Astrocyte of the hippocampus (primary cell): Measurements from ENCODE around the gene PPM1H.

Experiments
- DNase-seq: peaks from one replicate; pipeline ENCODE4 v3.0.0; 2011; ENCODE audit warnings: low read depth, low spot score

The PPM1H gene

DNA sequence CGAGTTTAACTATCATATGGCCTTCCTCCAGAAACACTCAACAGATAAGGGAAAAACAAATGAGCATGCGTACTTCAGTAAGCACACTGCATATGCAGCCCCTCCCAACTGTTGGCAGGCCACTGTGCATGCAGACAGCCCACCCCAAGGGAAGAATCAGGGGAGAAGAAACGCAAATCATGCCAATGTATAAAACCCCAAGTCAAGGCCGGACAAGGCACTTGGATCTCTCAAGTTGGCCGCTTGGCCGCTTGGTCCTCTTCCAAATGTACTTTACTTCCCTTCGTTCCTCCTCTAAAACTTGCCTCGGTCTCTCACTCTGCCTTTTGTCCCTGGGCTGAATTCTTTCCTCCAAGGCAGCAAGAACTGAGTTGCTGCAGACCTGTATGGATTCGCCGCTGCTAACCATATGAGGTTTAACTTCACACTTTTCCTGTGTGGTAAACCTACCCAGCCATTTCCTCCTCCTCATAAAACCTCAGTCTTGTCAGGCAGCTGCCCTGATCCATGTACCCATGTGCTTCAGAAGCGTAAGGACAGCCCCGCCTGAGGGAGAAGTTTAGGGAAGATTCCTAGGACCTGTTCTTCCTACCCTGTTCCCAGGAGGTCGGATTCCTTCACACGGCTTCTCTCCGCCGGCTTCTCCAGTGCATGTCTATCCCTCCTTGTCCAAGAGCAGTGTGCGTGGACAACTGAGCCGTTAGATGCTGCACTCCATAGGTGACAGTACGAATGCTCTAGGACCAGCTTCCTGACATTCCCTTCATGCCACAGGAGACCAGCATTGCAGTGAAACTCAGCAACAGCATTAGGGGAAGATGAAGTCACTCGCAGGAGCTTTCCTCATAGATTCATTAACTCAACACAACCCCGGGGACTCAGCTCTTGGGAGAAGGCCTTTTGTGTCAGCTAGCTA, 280.4 kb downstream of the PPM1H start:
- DNase-seq = no peak

DNA sequence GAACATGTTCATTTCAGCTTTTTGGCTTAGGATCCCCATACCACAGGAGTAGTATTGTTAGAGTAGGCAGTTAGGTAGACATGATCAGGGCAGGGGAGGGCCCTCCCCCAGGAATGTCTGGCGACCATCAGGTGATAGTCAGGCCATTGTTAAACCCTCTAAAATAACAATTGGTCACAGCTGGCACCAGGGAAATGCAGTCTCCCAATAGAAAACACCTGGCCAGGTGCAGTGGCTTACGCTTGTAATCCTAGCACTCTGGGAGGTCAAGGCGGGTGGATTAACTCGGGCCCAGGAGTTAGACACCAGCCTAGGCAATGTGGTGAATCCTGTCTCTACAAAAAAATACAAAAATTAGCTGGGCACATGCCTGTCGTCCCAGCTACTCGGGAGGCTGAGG, 281.2 kb downstream of the PPM1H start:
- no peak for DNase-seq

DNA sequence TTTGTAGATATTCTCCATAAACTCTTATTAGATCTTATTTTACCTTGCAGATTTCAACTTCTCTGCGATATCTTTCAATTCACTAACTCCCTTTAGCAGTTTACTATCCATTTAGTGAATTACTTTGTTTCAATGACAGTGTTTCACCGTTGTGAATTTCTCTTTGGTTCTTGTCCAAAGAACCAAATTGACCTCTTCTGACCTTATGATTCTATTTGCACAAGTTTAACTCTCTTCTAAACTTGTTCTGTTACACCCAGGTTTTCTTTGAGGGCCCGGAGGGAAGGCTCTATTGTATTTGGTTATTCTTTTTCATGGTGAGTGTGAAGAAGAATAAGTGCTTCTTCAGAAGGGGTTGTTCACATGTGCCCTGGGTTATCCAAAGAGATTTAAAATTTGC, 281.6 kb downstream of the PPM1H start:
- no peak for DNase-seq

- DNase-seq = no peak
Observed at GRCh38 chr12:62651138-62651537, 283.8 kb downstream of the PPM1H start.

GRCh38 chr12:62649412-62650138, 285.4 kb downstream of the PPM1H start:
- DNase-seq = no peak

GRCh38 chr12:62647586-62647985, 287.4 kb downstream of the PPM1H start:
- DNase-seq = no peak

- DNase-seq = no peak
Observed at GRCh38 chr12:62646566-62646965, 288.4 kb downstream of the PPM1H start.

DNA sequence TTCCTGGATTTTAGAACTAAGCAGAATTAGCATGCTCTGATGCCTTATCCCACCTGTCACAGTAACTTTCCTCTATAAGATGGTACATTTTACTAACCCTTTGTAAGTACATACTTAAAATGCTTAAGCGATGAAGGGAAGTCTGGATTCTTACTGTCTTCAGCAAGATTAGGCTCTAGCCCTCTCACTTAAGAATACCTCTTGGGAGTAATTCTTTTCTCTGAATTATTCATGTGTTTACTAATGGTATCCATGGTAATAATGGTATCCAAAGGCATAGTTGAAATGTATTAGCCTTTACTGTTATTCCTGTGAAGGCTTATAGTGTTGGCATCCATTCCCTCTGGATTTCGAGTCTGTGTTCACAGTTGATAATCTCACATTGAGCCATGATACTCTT, 291.5 kb downstream of the PPM1H start:
- no peak for DNase-seq

GRCh38 chr12:62642486-62642885, 292.5 kb downstream of the PPM1H start:
- no peak for DNase-seq

DNA sequence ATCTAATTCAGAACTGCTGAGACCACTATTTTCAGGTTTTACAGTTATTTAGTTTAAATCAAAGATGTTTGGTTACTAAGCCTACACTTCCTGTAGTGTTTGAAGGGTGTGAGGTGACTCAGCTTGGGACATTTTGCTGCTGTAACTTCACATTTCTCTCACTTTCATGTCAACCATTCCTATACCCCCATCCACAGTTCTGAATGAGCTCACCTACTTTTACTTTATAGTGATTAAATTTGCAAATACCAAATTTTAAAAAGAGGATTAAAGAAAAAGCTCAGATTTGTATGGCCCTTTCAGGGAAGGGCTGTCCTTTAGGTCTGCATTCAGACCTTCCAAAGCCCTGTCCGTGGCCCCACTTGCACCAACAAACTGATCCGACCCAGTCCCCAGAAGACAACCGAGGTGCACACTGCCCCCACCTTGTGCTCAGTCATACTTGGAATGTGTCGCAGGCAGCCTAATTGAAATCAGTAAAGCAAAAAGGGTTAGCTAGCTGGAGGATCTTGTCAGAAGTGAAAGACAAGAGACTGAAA, 294.0 kb downstream of the PPM1H start:
- peak; percentile 48 for DNase-seq

GRCh38 chr12:62637679-62638078, 297.3 kb downstream of the PPM1H start:
- no peak for DNase-seq

DNA sequence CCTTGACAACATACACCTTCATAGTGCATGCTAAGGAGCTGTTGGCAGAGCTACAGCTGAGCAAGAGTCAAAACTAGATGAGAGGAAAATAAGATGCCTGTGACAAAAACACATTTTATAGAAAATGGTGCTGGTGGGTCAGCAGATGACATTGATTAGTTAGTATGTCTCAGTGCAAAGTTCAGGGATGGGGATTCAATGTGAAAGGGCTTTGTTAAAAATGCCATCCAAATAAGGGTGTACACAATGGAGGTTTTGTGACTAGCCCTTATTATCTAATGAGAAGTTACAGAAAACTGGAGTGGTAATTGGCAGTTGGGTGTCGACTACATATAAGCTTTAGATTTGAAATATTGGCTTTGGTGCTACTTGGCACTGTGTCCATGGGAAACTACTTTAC, 299.3 kb downstream of the PPM1H start:
- DNase-seq = no peak

- peak; percentile 73 for DNase-seq
Observed at GRCh38 chr12:62632411-62632918, 302.5 kb downstream of the PPM1H start.

DNA sequence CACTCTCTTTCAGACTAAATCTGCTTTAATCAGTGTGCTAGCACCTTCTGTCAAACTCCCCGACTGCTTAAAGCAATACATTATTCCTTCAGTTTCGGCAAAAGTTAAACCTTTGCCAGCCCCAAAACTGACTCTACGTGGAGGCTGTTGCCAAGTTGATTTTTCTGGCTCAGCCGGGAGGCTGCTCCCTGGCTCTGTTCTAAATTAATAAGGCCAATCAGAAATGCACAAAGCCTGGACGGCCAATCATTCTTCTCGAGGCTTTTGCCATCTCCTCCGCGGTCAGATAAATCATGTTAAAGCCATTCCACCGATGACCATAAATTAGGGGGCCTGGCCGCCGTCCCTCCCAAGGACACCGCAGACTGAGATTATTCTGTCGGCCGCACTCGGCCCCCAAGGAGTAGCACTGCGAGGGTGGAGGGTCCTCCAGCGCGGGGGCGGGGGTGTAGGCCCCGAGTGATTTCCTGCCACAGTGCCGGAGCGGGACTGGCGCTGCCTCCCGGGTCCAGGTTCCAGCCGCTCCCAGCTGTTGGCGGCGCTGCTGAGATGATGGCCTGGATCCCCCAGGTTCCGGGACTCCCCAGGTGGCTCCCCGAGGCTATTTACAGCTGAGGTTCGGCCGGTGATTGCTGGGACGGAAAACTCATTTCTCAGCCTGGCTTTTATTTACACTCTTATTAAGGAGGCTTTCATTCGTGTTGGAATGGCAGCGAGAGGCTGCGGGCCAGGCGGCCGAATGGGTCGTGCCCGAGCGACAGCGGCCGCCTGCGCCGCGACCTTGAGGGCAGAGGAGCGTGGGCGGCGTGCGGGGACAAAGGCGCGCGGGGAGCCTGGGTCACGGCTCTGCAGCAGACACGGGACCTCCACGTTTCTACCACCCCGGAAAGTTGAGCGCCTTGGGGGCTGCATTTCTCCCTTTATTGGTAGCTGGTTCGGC, 303.2 kb downstream of the PPM1H start:
- DNase-seq = peak; percentile 94

GRCh38 chr12:62629971-62630739, 304.8 kb downstream of the PPM1H start:
- no peak for DNase-seq

DNA sequence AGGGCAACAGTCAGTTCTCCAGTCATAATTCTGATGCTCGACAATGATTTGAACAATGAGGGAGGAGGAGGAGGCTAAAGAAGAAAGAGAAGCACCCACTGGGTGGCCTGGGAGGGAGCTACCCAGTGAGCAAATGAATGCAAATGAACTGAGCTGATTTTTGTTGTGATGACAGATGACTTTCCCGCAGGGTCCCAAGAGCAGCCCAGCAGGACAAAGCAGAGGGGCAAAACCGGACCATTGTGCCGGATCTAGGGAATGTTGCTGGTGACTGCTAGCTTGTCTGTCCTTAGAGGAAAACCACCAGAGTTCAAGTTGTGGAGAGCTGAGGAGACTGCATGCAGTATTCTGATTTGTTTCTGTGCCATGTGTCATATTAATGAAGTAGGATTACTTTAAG, 305.5 kb downstream of the PPM1H start:
- no peak for DNase-seq

DNA sequence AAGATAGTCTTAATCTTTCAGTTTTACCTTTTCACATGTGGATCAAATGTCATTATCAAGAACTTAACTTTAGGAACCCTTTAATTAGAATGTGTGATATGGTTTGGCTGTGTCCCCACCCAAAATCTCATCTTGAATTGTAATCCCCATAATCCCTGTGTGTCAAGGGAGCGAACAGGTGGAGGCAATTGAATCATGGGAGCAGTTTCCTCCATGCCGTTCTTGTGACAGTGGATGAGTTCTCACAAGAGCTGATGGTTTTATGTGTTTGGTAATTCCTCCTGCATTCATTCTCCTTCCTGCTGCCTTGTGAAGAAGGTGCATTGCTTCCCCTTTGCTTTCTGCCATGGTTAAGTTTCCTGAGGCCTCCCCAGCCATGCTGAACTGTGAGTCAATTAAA, 307.8 kb downstream of the PPM1H start:
- no peak for DNase-seq

- DNase-seq = peak; percentile 84
Observed at GRCh38 chr12:62625228-62625627, 309.7 kb downstream of the PPM1H start.

DNA sequence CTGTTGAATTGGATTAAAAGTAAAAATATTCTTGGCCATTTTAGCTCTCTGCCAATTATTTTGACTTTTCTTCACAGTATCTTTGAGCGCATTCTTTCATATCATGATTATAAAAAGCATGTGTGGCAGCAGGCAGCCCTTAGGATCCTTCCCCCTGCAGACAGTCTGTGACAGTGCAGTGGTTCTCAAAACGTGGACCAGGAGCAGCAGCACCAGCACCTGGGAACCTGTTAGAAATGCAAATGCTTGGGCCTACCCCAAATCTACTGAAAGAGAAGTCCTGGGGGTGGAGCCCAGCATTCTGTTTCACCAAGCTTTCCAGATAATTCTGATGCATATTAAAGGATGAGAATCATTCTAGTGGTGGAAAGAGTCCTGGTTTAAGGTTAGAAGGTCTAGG, 312.8 kb downstream of the PPM1H start:
- DNase-seq = no peak

GRCh38 chr12:62621101-62621638, 313.8 kb downstream of the PPM1H start:
- no peak for DNase-seq
